Hippocampal formation (tissue), 2 donors: Measurements from ENCODE around the gene MS4A1.
"Not testable (repeated sequence)": the region's sequence is repeated elsewhere in the genome, so short reads cannot be mapped to it uniquely, and the experiment has no call there.

ENCODE experiments used
- DNase-seq, 2 donors: peaks; one replicate each; lab custom pipeline; 2025; lab: John Stamatoyannopoulos, UW

Gene MS4A1

DNA sequence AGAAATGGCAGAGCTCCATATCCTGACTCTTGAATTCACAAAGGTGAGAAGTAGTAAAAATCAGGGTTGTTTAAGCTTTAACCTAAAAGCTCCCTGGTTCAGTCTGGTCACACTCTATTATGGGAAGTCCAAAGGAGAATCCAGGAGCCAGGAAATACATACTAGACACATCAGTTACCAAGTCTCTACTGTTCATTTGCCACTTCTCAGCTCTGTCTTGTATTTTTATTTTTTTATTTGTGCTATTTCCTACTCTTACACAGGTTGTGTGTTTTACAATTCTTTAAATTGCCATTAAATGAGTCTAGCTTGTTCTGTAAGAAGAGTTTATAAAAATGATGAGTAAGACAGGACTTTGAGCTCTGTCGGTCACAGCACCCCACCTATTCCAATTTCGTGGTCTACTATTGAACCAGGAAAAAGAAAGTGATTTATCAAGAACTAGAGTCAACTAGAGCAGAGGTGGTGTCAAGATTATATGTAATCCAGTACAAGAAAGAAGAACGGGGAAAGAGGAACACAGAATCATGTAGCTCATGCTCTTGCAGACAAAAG, 46.7 kb downstream of the MS4A1 start:
- no peak for DNase-seq

DNA sequence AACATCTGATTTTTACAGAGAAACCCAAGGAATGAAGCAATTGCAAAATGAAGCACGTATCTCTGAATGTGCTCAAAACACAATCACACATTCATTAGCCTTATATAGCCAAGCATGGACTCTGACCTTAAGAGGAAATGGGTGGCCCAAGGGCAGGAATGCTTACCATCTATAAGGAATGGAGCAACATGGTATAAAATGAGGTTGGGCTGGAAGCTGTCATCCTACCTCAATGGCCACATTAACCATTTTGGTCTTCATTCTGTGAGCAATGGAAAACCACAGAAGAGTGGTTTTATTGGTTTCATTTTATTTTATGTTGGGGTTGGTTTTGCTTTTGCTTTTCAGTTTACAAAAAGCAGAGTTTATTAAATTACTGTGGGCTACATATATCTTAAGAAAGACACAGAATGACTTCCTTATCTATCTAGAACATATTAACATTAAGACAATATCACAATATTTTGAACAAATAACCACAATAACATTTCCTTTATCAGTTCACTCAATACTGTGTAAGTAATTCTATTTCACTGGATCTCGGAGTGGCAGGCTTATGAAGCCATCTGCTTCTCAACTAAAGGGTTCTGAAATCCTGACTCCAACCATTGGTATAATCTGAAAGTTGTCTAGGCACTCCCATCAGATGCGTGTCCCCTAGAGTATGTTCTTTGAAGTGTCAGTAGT, 48.7 kb downstream of the MS4A1 start:
- DNase-seq, result no peak

DNA sequence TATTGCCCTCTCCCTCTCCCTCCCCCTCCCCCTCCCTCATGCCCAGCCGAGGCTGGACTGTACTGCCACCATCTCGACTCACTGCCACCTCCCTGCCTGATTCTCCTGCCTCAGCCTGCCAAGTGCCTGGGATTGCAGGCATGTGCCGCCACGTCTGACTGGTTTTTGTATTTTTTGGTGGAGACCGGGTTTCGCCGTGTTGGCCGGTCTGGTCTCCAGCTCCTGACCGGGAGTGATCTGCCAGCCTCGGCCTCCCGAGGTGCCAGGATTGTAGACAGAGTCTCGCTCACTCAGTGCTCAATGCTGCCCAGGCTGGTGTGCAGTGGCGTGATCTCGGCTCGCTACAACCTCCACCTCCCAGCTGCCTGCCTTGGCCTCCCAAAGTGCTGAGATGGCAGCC, 54.0 kb downstream of the MS4A1 start:
- not testable (repeated sequence) for DNase-seq

DNA sequence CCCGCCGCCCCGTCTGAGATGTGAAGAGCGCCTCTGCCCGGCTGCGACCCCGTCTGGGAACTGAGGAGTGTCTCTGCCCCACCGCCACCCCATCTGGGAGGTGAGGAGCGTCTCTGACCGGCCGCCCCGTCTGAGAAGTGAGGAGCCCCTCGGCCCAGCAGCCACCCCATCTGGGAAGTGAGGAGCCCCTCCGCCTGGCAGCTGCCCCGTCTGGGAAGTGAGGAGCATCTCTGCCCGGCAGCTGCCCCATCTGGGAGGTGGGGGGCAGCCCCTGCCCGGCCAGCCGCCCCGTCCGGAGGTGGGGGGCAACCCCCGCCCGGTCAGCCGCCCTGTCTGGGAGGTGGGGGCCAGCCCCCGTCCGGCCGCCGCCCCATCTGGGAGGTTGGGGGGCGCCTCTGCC, 54.6 kb downstream of the MS4A1 start:
- not testable (repeated sequence) for DNase-seq

DNA sequence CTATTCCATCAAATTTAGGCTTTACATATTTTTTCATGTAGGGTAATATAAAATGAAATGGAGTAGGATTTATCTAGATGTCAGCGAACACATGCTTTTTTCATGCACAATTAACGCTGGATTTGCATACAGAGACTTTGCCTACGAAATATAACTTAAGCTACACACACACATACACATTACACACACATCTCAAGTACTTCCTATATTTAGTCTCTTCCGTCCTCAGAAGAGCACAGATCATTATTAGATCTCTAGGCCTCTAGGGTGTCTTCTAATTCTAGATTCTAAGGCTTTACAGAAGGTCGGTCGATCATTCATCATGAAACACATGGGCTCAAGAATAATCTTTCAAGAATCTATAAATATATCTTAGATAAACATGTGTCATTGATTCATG, 55.7 kb downstream of the MS4A1 start:
- no peak for DNase-seq

DNA sequence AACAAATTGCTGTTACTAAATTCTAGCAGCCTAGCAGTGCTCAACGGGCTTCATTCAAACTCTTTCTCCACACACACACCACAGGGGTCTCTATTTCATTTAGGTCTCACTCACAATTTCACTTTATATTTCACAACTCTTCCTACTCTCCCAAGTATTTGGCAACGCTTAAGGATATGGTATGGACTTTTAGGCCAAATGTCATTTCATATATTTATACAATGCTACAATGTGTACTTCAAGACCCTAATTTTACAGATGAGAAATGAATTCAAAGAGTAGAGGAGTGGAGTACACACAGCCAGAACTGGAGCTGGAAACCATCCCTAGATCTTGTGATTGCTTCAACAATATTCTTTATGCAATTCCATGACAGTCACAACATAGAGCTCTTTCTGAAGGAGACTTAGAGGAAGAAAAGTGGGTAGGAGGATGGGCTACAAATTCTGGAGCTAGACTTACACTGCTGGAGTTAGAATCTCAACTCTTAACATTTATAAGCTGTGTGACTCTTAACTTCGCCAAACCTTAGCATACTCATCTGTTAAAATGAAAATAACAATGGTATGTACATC, 57.1 kb downstream of the MS4A1 start:
- DNase-seq, result no peak

DNA sequence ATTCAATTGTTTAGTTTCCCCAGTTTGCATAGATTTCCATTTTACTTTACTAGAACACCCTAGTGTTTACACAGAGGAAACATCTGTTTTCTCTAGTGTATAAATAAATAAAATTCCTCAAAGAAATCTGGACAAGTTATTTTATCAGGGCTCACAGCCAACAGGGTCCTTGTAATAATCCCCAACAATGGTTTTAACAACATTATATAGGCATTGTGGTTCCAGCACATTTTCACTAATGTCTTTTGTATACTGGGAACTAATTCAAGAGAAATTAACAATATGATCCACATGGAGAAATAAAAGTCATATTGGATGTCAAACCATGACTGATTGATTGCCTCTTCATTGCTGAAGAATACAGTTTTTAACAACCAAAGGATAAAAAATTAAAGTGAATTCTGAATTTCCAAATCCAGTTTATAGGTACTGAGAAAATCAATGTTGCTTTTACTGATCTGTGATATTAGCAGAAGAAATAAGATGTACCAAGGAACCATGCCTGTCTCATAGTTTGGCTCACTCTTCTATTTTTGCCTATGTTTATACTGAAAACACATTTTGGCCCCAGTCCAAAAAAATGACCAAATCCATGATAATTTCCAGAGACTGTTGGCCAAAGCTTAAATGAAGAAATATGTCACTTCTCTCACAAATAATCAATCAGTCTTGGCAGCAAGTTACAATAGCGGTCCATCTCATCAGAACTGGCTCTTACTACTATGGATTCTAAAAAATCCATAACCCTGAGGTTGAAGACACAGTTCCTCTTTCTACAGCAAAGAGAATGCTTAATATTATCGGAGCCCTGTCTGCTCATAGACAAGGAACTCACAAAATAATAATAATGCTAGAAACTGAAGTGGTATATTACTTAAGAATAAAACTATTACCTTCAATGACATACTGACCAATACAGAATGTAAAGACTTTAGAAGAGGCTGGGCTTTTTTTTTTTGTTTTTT, 58.1 kb downstream of the MS4A1 start:
- DNase-seq, result no peak

DNA sequence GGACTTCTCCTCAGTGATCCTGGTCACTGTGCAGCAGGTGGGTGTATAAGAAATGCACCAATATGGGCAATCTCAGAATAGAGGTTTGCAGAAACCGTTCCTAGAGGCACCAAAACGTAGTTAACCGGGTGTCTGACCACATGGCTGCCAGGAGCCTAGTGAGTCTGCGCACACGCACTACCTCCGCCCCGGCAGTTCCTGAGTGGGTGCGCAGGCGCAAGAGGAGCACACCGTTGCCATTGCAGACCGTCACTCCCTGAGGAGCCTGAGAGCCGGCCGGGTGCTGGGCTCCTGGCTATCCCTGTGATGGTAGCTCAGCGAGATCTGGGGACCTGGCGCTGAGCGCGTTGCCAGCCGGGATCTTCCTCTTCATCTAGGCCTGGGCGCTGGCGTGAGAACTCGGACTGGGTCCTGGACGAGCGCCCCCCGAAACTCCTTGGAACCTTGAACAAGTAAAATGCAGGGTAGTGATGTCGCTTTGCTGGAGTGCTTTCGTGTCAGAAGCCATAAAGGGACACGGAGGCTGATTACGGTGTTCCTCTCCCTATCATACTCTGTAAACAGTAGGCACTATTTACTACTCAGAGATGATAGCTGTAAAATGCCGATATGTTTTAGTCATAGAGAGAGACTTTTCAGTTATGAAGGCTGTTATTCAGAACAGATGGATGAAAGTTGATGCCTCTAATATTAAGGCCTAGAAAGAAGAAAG, 59.7 kb downstream of the MS4A1 start, which contains the start of gene MS4A13:
Gene MS4A13 (plus strand): TSS at position 249 of the 712 bp plus-strand sequence. CDS start 2,692 bp downstream, outside the sequence.
- no peak for DNase-seq
